NCI-H774 (cell line): ENCODE measurements around the gene POTEH.
"Not testable (repeated sequence)": the region's sequence is repeated elsewhere in the genome, so short reads cannot be mapped to it uniquely, and the experiment has no call there.

Experiments used
- DNase-seq: peaks from one replicate; lab custom pipeline; 2025; lab: John Stamatoyannopoulos, UW

Gene POTEH

DNA sequence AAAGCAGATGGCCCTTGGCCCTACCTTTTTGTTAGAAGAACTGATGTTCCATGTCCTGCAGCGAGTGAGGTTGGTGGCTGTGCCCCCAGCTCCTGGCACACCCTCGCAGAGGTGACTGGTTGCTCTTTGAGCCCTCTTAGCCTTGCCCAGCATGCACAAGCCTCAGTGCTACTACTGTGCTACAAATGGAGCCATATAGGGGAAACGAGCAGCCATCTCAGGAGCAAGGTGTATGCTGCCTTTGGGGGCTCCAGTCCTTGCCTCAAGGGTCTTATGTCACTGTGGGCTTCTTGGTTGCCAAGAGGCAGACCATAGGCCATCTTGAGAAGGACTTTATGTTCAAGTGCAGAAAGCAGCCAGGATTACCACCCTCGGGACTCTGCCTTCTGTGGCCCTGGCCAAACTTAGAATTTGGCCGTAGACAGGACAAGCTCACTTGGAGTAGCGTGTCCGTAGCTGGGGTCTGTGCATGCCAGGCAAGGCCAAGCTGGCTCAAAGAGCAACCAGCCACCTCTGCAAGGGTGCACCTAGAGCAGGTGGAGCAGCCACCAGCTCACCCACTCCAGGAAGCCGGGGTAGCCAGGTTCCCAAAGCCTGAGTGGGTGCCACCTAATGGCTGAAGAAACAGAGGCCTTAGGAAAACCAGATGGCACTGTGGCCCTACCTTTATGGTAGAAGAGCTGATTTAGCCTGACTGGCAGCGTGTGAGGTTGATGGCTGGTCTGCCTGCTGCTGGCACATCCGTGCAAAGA, 48.5 kb downstream of the POTEH start:
- DNase-seq, result not testable (repeated sequence)

DNA sequence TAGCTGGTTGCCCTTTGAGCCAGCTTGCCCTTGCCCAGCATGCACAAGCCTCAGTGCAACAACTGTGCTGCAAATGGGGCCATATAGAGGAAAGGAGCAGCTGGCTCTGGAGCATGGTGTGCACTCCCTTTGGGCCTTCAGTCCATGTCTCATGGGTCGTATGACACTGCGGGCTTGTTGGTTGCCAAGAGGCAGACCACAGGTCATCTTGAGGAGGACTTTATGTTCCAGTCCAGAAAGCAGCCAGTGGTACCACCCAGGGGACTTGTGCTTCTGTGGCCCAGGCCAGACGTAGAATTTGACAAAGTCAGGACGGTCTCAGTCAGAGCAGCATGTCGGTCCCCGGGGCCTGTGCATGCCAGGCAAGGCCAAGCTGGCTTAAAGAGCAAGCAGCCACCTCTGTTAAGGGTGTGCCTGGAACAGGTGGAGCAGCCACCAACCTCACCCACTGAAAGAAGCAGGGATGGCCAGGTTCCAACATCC, 49.1 kb downstream of the POTEH start:
- DNase-seq, result not testable (repeated sequence)

DNA sequence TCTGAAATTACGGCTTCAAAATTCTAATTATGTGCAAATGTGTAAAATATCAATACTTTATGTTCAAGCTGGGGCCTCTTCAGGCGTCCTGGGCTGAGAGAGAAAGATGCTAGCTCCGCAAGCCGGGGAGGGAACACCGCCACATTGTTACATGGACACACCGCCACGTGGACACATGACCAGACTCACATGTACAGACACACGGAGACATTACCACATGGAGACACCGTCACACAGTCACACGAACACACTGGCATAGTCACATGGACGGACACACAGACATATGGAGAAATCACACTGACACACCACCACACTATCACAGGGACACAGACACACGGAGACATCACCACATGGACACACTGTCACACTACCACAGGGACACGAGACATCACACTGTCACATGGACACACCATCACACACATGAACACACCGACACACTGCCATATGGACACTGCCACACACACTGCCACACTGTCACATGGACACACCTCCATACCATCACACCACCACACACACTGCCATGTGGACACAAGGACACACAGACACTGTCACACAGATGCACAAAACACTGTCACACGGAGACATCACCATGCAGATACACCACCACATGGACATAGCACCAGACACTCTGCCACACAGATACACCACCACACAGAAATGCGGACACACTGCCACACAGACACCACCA, 58.0 kb downstream of the POTEH start:
- DNase-seq, result not testable (repeated sequence)

GRCh38 chr22:15749181-15749970, 59.5 kb downstream of the POTEH start:
- not testable (repeated sequence) for DNase-seq

- not testable (repeated sequence) for DNase-seq
Observed at GRCh38 chr22:15759443-15760097, 69.7 kb downstream of the POTEH start.

GRCh38 chr22:15760388-15761150, 70.7 kb downstream of the POTEH start:
- not testable (repeated sequence) for DNase-seq

DNA sequence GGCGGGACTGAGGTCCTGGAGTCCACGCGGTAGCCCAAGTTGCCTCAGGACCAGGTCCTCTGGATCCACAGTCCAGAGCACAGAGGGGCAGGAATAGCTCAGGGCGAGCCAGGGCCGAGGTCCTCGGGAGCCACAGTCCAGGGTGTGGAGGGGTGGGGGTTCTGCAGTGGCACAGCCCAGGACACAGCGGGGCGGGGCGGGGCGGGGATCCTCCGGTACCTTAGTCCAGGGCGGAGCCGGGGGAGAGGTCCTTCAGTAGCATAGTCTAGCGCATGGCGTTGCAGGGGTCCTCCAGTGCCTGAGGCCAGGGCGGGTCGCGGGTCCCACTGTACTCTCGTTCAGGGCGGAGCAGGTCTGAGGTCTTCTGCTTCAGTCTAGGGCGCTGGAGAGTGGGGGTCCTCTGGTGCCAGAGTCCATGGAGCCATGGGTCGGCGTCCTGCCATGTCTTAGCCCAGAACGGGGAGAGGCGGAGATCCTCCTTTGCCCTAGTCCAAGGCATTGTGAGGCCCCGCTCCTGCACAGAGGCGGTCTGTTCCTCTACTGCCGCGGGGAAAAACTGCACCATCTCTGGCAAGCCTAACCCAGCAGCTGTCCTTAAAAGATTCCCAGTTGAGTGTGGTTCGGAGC, 71.4 kb downstream of the POTEH start:
- not testable (repeated sequence) for DNase-seq

GRCh38 chr22:15763559-15763958, 73.7 kb downstream of the POTEH start:
- not testable (repeated sequence) for DNase-seq
